GM19452 (cell line): ENCODE data around the gene VPREB1.
"Not testable (repeated sequence)": the region's sequence is repeated elsewhere in the genome, so short reads cannot be mapped to it uniquely, and the experiment has no call there.

ENCODE experiments used
- ATAC-seq: cut with Tn5 transposase; IDR thresholded peaks from one replicate; pipeline ENCODE4 v1.9.1; 2021; ENCODE audit not compliant: unreplicated experiment

Gene VPREB1

DNA sequence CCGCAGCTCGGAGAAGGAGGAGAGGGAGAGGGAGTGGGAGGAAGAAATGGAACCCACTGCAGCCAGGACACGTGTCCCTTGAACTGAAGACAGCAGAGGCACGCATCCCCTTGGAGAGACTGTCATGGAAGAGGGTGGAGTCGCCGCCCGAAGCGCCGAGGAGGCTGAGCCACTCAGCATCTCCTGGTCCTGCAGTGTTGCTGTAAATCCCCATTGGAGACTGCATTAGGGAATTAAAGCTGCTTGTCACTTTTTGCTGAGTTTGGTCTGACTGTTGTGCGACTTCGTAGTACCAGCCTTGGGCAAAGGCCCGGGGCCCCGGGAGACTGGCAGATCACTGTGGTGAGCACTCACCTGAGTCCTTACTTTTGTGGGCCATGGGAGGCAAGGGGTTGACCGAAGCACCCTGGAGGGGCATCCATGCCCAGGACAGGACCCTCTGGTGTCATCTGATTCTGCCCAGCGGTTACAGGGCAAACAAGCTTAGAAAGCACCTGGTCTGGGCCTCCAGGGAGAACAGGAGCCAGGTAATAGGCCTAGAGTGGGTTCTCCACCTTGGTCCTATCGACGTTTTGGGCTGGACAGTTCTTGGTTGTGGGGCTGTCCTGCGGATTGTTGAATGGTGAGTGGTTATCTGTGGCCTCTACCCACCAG is 797 bp downstream of the VPREB1 start:
- no peak for ATAC-seq

GRCh38 chr22:22245935-22246525 is 1.4 kb downstream of the VPREB1 start:
- no peak for ATAC-seq

DNA sequence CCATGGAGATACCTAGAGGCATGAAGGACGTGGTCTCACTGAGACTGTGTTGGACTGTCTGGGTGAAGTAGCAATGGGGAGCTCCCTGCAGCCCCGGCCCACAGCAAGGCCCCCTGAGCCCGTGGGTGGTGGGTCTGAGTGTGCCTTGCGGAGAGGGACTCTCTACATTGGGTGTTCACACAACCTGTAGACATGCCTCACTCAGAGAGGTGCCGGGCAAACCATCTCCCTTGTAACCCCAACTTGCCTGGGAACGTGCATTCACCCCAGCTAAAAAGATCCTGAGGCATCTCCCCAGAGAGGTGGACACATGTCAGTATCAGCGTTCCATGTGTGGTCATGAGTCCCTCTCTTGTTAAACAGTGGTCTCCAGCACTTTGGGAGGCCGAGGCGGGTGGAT is 2.1 kb downstream of the VPREB1 start:
- ATAC-seq, result no peak

- ATAC-seq, result no peak
Measured at GRCh38 chr22:22248878-22249277, 4.3 kb downstream of the VPREB1 start.

- not testable (repeated sequence) for ATAC-seq
Measured at GRCh38 chr22:22250651-22251050, 6.1 kb downstream of the VPREB1 start.

GRCh38 chr22:22256133-22256532 is 11.5 kb downstream of the VPREB1 start:
- ATAC-seq, result not testable (repeated sequence)

DNA sequence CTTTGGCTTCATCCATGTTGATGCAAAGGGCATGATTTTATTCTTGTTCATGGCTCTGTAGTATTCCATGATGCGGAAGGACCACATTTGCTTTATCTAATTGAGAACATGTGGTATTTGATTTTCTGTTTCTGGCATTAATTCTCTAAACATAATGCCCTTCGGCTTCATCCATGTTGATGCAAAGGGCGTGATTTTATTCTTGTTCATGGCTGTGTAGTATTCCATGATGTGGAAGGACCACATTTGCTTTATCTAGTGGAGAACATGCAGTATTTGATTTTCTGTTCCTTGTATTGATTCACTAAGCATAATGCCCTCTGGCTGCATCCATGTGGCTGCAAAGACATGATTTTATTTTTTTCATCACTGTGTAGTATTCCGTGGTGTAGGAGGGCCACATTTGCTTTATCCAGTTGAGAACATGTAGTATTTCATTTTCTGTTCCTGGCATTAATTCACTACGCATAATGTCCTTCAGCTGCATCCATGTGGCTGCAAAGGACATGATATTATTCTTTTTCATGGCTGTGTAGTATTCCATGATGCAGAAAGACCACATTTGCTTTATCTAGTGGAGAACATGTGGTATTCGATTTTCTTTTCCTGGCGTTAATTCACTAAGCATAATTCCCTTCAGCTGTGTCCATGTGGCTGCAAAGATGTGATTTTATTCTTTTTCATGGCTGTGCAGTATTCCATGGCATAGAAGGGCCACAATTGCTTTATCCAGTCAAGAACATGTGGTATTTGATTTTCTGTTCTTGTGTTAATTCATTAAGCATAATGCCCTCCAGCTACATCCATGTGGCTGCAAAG is 14.2 kb downstream of the VPREB1 start:
- ATAC-seq, result not testable (repeated sequence)

GRCh38 chr22:22260169-22260568 is 15.6 kb downstream of the VPREB1 start:
- ATAC-seq, result not testable (repeated sequence)

DNA sequence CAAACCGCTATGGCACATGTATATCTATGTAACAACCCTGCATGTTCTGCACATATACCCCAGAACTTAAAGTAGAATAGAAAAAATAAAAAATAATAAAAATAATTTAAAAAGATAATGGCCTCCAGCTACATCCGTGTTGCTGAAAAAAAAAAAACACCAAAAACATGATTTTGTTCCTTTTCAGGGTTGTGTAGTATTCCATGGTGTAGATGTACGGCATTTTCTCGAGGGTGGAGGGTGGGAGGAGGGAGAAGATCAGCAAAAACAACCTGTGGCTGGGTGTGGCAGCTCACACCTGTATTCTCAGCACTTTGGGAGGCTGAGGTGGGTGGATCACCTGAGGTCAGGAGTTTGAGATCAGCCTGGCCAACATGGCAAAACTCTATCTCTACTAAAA is 16.0 kb downstream of the VPREB1 start:
- not testable (repeated sequence) for ATAC-seq

DNA sequence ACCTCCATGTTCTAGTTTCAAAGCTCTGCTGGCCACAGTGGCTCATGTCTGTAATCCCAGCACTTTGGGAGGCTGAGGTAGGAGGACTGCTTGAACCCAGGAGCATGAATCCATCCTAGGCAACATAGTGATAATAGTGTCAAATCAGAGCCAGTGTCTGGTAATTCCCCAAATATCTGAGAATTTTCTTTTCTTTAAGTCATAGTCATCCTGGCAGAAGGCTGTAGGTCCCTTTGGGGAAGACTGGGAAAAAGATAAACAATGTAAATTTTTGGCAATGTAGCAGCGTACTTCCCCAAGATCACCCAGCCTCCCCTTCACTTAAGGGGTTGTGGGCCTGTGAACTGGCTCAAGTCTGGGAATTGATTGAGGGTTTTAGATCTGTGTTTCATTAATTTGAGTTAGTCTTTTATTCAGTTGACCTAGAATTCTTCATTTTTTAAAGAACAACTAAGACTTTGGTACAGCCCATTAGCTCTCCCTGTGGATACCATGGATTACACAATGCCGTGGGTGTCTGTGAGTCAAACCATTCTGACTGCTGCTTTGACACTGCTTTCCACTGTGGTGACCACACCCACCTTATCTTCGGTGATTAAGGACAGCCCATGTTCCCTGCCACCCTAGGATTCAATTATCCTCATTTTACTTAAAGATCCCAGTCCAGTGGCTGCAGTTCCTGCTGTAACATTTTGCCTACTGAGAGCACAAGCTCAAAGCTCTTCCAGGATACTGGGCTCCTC is 17.9 kb downstream of the VPREB1 start:
- ATAC-seq, result not testable (repeated sequence)

DNA sequence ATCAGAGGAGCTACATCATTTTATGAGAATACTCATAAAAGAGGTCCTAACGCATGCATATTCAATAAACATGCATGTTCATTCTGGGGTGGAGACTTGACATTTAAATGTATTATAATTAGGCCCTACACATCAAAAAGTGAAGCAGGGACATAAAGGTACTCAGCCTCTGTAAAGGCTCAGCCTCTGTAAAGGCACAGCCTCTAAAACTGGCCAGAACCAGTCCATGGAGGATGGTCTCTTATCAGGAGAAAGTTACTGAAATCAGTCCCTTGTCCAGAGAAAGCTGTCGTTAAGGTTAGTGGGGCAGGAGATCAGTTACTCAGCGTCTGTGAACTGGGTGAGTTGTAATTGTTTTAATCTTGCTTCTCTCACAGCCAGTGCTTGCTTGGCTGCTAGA is 19.2 kb downstream of the VPREB1 start:
- not testable (repeated sequence) for ATAC-seq

DNA sequence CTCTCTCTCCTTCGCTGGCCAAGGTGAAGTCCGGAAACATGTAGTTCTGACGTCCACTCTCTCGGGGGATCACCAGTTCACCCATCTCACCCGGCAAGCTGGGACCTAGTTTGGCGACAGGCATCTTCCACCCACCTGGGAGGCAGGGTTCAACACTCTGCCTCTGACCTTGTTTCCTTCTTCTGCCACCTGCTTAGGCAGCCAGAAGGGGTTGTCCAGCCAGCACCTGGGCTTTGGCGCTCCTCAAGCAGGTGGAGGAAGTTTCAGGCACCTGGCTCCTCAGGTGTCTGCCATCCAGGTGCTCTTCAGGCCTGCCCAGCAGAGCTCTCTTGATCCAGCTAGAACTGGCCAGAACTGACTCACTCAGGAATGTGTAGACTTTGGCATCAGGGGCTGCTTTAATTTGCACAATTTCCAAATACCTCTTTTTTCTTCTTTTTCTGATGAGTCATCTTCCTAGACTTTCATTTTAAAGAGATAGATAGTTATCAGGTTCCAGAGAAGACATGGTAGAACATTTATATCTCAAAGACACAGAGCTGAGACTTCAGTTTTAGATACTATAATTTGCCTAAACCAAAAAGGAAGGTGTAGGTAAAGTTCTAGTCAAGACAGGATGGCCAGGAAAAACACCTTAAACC is 25.6 kb downstream of the VPREB1 start:
- not testable (repeated sequence) for ATAC-seq

GRCh38 chr22:22277423-22277822 is 32.8 kb downstream of the VPREB1 start:
- ATAC-seq, result not testable (repeated sequence)

DNA sequence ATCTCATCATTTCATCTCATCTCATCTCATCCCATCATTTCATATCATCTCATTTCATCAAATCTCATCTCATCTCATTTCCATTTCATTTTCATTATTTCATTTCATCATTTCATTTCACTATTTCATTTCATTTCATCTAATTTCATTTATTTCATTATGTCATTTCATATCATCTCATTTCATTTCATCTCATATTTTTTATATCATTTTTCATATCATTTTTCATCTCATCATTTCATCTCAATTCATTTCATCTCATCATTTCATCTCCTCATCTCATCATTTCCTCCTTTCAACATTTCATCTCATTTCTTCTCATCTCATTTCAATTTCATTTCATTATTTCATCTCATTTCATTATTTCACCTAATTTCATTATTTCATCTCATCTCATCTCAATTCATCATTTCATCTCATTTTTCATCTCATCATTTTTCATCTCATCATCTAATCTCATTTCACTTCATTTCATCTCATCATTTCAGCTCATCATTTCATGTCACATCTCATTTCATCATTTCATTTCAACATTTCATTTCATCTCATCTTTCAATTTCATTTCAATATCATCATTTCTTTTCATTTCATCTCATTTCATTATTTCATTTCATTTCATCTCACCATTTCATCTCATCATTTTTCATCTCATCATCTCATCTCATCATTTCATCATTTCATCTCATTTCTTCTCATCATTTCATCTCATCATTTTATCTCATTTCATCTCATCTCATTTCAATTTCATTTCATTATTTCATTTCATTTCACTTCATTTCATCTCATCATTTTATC is 40.6 kb downstream of the VPREB1 start:
- ATAC-seq, result not testable (repeated sequence)

GRCh38 chr22:22286390-22287105 is 42.0 kb downstream of the VPREB1 start:
- not testable (repeated sequence) for ATAC-seq

GRCh38 chr22:22287106-22287626 is 42.6 kb downstream of the VPREB1 start:
- ATAC-seq, result not testable (repeated sequence)

GRCh38 chr22:22289666-22290065 is 45.1 kb downstream of the VPREB1 start:
- not testable (repeated sequence) for ATAC-seq

DNA sequence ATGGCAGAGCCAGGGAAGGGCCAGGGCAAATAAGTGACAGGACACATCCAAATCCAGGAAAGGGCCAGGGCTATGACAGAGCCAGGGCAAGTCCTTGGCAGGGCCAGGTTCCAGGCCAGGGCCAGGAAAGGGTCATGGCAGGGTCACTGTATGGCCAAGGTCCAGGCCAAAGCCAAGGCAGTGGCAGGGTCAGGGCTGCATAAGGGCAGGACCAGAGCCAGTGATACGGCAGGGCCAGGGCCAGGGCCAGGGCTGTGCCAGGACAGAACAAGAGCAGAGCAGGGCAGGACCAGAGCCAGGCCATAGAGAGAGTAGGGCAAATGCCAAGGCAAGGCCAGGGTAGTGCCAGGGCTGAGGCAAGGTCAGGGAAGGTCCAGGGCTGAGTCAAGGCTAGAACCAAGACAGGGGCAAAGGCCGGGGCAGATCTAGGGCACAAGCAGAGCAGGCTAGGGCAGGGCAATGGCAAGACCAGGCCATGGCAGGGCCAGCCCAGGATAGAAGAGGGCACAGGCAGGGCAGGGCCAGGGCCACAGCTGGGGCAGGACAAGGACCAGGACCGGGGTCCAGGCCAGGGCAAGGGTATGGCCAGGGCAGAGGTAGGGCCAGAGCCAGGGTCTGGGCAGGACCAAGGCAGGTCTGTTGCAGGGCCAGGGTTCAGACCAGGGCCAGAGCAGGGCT is 46.7 kb downstream of the VPREB1 start:
- not testable (repeated sequence) for ATAC-seq
